Neural progenitor cell (in vitro differentiated cells): ENCODE results near the gene C18orf63. TPM values are rescaled to one million over a fixed set of nuclear protein-coding genes. Genes with fewer than 3 reads are reported as not detected.

Source experiments
- DNase-seq: peaks from one replicate; pipeline ENCODE4 v3.0.0-alpha.2; 2016; ENCODE audit warnings: low spot score
- H2AFZ ChIP-seq: fragments of 200-600 bp; sonication (generic); replicated peaks from 2 replicates; pipeline ENCODE4 v1.6.1; 2016; ENCODE audit warnings: antibody characterized with exemption
- H3F3A ChIP-seq: fragments of 200-600 bp; sonication (generic); 2 replicates; pipeline ENCODE4 v1.6.1; 2016; ENCODE audit warnings: antibody characterized with exemption, low read depth
- H3K27ac ChIP-seq: fragments of 200-600 bp; sonication (generic); 2 replicates; pipeline ENCODE4 v1.5.1; 2016; ENCODE audit warnings: mild to moderate bottlenecking
- H3K27me3 ChIP-seq: fragments of 200-600 bp; sonication (generic); 2 replicates; pipeline ENCODE4 v1.6.1; 2016; ENCODE audit warnings: mild to moderate bottlenecking, moderate library complexity
- H3K36me3 ChIP-seq: fragments of 200-600 bp; sonication (generic); 2 replicates; pipeline ENCODE4 v1.5.1; 2016
- H3K4me1 ChIP-seq: fragments of 200-600 bp; sonication (generic); 2 replicates; pipeline ENCODE4 v1.6.1; 2016; ENCODE audit warnings: mixed run types
- H3K4me2 ChIP-seq: fragments of 200-600 bp; sonication (generic); 2 replicates; pipeline ENCODE4 v1.6.1; 2016
- H3K4me3 ChIP-seq: fragments of 200-600 bp; sonication (generic); 2 replicates; pipeline ENCODE4 v1.5.1; 2016
- H3K79me2 ChIP-seq: fragments of 200-600 bp; sonication (generic); 2 replicates; pipeline ENCODE4 v1.6.1; 2016; ENCODE audit warnings: low read depth
- H3K9ac ChIP-seq: fragments of 200-600 bp; sonication (generic); 2 replicates; pipeline ENCODE4 v1.6.1; 2016
- H3K9me3 ChIP-seq: fragments of 200-600 bp; sonication (generic); 2 replicates; pipeline ENCODE4 v1.5.1; 2016; ENCODE audit warnings: low read depth
- H4K20me1 ChIP-seq: fragments of 200-600 bp; sonication (generic); 2 replicates; pipeline ENCODE4 v1.6.1; 2016; ENCODE audit warnings: low read depth
- H3K27ac Mint-ChIP-seq: 3 replicates; pipeline ENCODE4 v1.8.0; 2021; ENCODE audit warnings: mixed read lengths
- H3K27me3 Mint-ChIP-seq: 2 replicates; pipeline ENCODE4 v1.8.0; 2022; ENCODE audit warnings: low read depth, mild to moderate bottlenecking, inconsistent platforms, moderate library complexity, mixed read lengths; ENCODE audit not compliant: insufficient read depth
- H3K36me3 Mint-ChIP-seq: 3 replicates; pipeline ENCODE4 v1.8.0; 2021; ENCODE audit warnings: mixed read lengths
- H3K4me1 Mint-ChIP-seq: 3 replicates; pipeline ENCODE4 v1.8.0; 2021; ENCODE audit warnings: mixed read lengths
- H3K4me3 Mint-ChIP-seq: 3 replicates; pipeline ENCODE4 v1.8.0; 2021; ENCODE audit warnings: mild to moderate bottlenecking, moderate library complexity, mixed read lengths
- H3K9me3 Mint-ChIP-seq: 3 replicates; pipeline ENCODE4 v1.8.0; 2020; ENCODE audit warnings: mixed read lengths
- EZH2 ChIP-seq: fragments of 200-600 bp; sonication (generic); IDR thresholded peaks from 2 replicates; pipeline ENCODE4 v1.6.1; 2017; ENCODE audit warnings: antibody characterized with exemption, mild to moderate bottlenecking, moderate library complexity
- EZH2phosphoT487 ChIP-seq: fragments of 200-600 bp; sonication (generic); IDR thresholded peaks from 2 replicates; pipeline ENCODE4 v1.6.1; 2017; ENCODE audit warnings: antibody characterized with exemption
- total RNA-seq: library from RNA; depleted of rRNA; stranded (reverse); fragments of >200 nt; gene quantifications from 2 replicates; pipeline ENCODE4 v1.2.3, GENCODE V29; 2015; ENCODE audit warnings: low replicate concordance
- TF ChIP-seq, protein P1 (sequence below): fragments of 200-600 bp; sonication (generic); IDR thresholded peaks from 2 replicates; pipeline ENCODE4 v1.5.1; 2017; ENCODE audit warnings: antibody characterized with exemption, mild to moderate bottlenecking

C18orf63 gene
- total RNA-seq, 1 donor from 2014 or later, result not detected

GRCh38 chr18:74337155-74337911, 21.7 kb downstream of the C18orf63 start:
- no peak for DNase-seq
- H3K9me3 Mint-ChIP-seq, result no peaks in the 10 kb centered on the region
- H3K9ac ChIP-seq, result no peak overlapping the region
- no peak overlapping the region for H3K27ac Mint-ChIP-seq
- no peak overlapping the region for H3K4me3 ChIP-seq
- H3K4me3 Mint-ChIP-seq, result no peak overlapping the region
- H3K4me2 ChIP-seq, result no peak overlapping the region
- TF ChIP-seq EZH2 (no peak), EZH2phosphoT487 (no peak)
- TF ChIP-seq, protein P1, sequence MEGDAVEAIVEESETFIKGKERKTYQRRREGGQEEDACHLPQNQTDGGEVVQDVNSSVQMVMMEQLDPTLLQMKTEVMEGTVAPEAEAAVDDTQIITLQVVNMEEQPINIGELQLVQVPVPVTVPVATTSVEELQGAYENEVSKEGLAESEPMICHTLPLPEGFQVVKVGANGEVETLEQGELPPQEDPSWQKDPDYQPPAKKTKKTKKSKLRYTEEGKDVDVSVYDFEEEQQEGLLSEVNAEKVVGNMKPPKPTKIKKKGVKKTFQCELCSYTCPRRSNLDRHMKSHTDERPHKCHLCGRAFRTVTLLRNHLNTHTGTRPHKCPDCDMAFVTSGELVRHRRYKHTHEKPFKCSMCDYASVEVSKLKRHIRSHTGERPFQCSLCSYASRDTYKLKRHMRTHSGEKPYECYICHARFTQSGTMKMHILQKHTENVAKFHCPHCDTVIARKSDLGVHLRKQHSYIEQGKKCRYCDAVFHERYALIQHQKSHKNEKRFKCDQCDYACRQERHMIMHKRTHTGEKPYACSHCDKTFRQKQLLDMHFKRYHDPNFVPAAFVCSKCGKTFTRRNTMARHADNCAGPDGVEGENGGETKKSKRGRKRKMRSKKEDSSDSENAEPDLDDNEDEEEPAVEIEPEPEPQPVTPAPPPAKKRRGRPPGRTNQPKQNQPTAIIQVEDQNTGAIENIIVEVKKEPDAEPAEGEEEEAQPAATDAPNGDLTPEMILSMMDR, result no peak
- no peaks in the 10 kb centered on the region for H3F3A ChIP-seq
- no peaks in the 10 kb centered on the region for H3K27me3 Mint-ChIP-seq
- no peaks in the 10 kb centered on the region for H3K4me1 Mint-ChIP-seq
- H3K27ac ChIP-seq, result no peak overlapping the region
- H3K79me2 ChIP-seq, result no peaks in the 10 kb centered on the region
- no peaks in the 10 kb centered on the region for H3K36me3 ChIP-seq
- H2AFZ ChIP-seq, result peak overlapping the region; percentile 23
- H3K36me3 Mint-ChIP-seq, result no peaks in the 10 kb centered on the region
- H3K27me3 ChIP-seq, result no peaks in the 10 kb centered on the region
- peaks cover 4% of the 10 kb centered on the region for H3K4me1 ChIP-seq
- H4K20me1 ChIP-seq, result no peaks in the 10 kb centered on the region
- H3K9me3 ChIP-seq, result peaks cover 3% of the 10 kb centered on the region

GRCh38 chr18:74337912-74338309, 22.3 kb downstream of the C18orf63 start:
- Histone ChIP-seq H3K4me3 (no peak overlapping the region), H3K36me3 (no peaks in the 10 kb centered on the region), H3K9ac (no peak overlapping the region), H3K9me3 (peaks cover 3% of the 10 kb centered on the region), H3K27me3 (no peaks in the 10 kb centered on the region), H3K4me2 (no peak overlapping the region), H3K79me2 (no peaks in the 10 kb centered on the region), H3F3A (no peaks in the 10 kb centered on the region), H2AFZ (peak overlapping the region; percentile 23), H3K4me1 (peaks cover 4% of the 10 kb centered on the region), H3K27ac (no peak overlapping the region), H4K20me1 (no peaks in the 10 kb centered on the region)
- Mint-ChIP-seq H3K36me3 (no peaks in the 10 kb centered on the region), H3K27ac (no peak overlapping the region), H3K4me1 (no peaks in the 10 kb centered on the region), H3K27me3 (no peaks in the 10 kb centered on the region), H3K9me3 (no peaks in the 10 kb centered on the region), H3K4me3 (no peak overlapping the region)
- no peak for DNase-seq
- no peak for TF ChIP-seq EZH2phosphoT487
- no peak for TF ChIP-seq EZH2
- TF ChIP-seq, protein P1, result no peak

DNA sequence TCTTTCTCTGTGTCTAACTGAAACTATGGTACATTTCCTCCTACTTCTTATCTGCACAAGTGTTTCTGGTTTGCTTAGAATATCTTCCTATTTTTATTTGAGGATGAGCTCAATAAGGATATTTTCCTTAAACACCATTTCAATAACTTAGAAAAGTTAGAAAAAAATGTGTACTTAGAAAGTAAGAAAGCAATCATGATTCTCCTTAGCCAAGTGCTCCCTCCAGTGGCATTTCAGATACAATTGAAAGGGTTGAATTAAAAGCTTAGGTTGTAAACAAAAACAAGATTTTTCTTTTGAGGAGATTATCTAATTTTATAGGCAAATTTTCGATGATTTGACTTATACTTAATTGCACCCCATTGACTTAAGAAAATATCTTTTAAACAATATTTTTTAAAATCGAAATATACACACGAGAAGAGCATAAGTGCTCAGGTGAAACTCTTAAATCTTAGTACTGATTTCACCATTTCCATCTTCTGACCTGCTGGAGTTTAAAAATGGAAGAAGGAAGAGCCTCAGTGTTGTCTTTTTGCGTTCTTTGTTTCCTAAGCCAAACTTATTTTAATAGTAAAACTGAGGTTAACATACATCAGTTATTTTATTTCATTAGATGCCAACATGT, 26.9 kb downstream of the C18orf63 start:
- Histone ChIP-seq H3K36me3 (no peaks in the 10 kb centered on the region), H3K4me1 (no peaks in the 10 kb centered on the region), H3K9ac (no peak overlapping the region), H3K4me3 (no peak overlapping the region), H3K4me2 (no peak overlapping the region), H4K20me1 (no peaks in the 10 kb centered on the region), H3K27me3 (no peaks in the 10 kb centered on the region), H3K9me3 (peaks cover 3% of the 10 kb centered on the region), H2AFZ (no peak overlapping the region), H3F3A (no peaks in the 10 kb centered on the region), H3K27ac (no peak overlapping the region), H3K79me2 (no peaks in the 10 kb centered on the region)
- H3K4me1 Mint-ChIP-seq, result no peaks in the 10 kb centered on the region
- no peak overlapping the region for H3K27ac Mint-ChIP-seq
- no peaks in the 10 kb centered on the region for H3K27me3 Mint-ChIP-seq
- H3K9me3 Mint-ChIP-seq, result no peaks in the 10 kb centered on the region
- DNase-seq, result peak; percentile 53
- H3K4me3 Mint-ChIP-seq, result no peak overlapping the region
- TF ChIP-seq EZH2, result no peak
- TF ChIP-seq EZH2phosphoT487, result no peak
- TF ChIP-seq, protein P1, result peak; percentile 84
- H3K36me3 Mint-ChIP-seq, result no peaks in the 10 kb centered on the region
